Psoas muscle (tissue), 8 donors: ENCODE data around the gene ARHGEF10L. TPM values are rescaled to one million over a fixed set of nuclear protein-coding genes. Genes with fewer than 3 reads are reported as not detected.

Source experiments
- ATAC-seq, 4 donors: fragments of 200-7000 bp; cut with Tn5 transposase; one replicate each; pipeline ENCODE4 v1.9.1; 2020; ENCODE audit warnings: moderate library complexity in 3 of 4, mild to moderate bottlenecking in 2 of 4
- DNase-seq, 2 donors: peaks; one replicate each; pipeline ENCODE4 v3.0.0-alpha.2; 2020
- H3K27ac ChIP-seq: fragments of 200-600 bp; one replicate; pipeline ENCODE4 v1.8.0; 2022
- H3K27me3 ChIP-seq, 3 donors: fragments of 200-600 bp in 1 of 3; one replicate each; pipeline versions ENCODE4 v1.6.1 to v1.8.0; 2013 to 2022; ENCODE audit warnings: low read length in 2 of 3, mild to moderate bottlenecking in 2 of 3, moderate library complexity in 1 of 3; ENCODE audit not compliant: insufficient read depth in 3 of 3
- H3K36me3 ChIP-seq, 2 donors: fragments of 200-600 bp in 1 of 2; one replicate each; pipeline versions ENCODE4 v1.6.1 to v1.8.0; 2013 to 2022; ENCODE audit warnings: low read depth in 1 of 2, mild to moderate bottlenecking in 1 of 2, moderate library complexity in 1 of 2; ENCODE audit not compliant: insufficient read depth in 1 of 2
- H3K4me1 ChIP-seq: fragments of 200-600 bp; one replicate; pipeline ENCODE4 v1.8.0; 2022
- H3K4me3 ChIP-seq: fragments of 200-600 bp; one replicate; pipeline ENCODE4 v1.8.0; 2022; ENCODE audit warnings: mild to moderate bottlenecking
- H3K9me3 ChIP-seq: fragments of 200-600 bp; one replicate; pipeline ENCODE4 v1.8.0; 2022
- WGBS, 3 donors: extraction: QIAGEN DNeasy Blood & Tissue Kit; methylation state at CpG; one replicate each; pipeline versions ENCODE4 v1.1.6 to v1.1.7; 2013; 5-methylcytosine and 5-hydroxymethylcytosine counted together
- intact Hi-C, 2 donors: fragments of 100-400 bp; cut with DNase I; formaldehyde crosslinking; loops; one replicate each; pipeline versions ENCODE4 v1.11.0 to v1.14.2; 2022
- polyA plus RNA-seq, 3 donors: library from polyadenylated mRNA; stranded (reverse); fragments of 200-250 nt; gene quantifications; one replicate each; pipeline ENCODE4 v1.2.3, GENCODE V29; 2013
- total RNA-seq, 4 donors: library from RNA; stranded (reverse); fragmentation: NEBNext Ultra II Directional in 2 of 4; extraction: Animal tissue kit (Norgen Biotek cat#: 25700) in 2 of 4; gene quantifications; one replicate each; pipeline versions ENCODE4 v1.2.1 to v1.2.4, GENCODE V29; 2021 to 2023
- TF ChIP-seq, protein P1 (sequence below): fragments of 200-600 bp; IDR thresholded peaks from one replicate; pipeline ENCODE4 v1.8.0; 2022; ENCODE audit warnings: antibody characterized with exemption
- donor health status: healthy with polysubstance abuse.
- donor health status: DM: no; HTN: no; CAD: no; lungs with moderate emphysema.
- donor health status: Bipolar disorder and iron deficiency.
- donor health status: healthy.
- donor health status: DM: yes; HTN: yes; CAD: no.
- donor health status: DM: no; HTN: no; CAD: no.
- donor health status: DM: no; HTN: no; CAD: no.
- donor health status: DM: yes; HTN: yes; CAD: no.

Gene ARHGEF10L
- total and polyA plus RNA-seq, 7 donors, result 18.8 to 108 (median 37.1) TPM

GRCh38 chr1:17723684-17724083 lies 184.2 kb downstream of the ARHGEF10L start:
- H3K27ac ChIP-seq, result no peak overlapping the region
- WGBS, 3 donors, result 49 to 59% (median 52%) methylated on average over 6 of the region's 6 CpGs
- H3K27me3 ChIP-seq, result peaks cover 0 to 10% (median 0%) of the 10 kb centered on the region in 3 donors
- DNase-seq, result no peak
- intact Hi-C loops, result no loop called here
- no peak overlapping the region for H3K4me3 ChIP-seq
- ATAC-seq, result no peak
- no peaks in the 10 kb centered on the region for H3K36me3 ChIP-seq
- no peaks in the 10 kb centered on the region for H3K9me3 ChIP-seq
- TF ChIP-seq, protein P1, sequence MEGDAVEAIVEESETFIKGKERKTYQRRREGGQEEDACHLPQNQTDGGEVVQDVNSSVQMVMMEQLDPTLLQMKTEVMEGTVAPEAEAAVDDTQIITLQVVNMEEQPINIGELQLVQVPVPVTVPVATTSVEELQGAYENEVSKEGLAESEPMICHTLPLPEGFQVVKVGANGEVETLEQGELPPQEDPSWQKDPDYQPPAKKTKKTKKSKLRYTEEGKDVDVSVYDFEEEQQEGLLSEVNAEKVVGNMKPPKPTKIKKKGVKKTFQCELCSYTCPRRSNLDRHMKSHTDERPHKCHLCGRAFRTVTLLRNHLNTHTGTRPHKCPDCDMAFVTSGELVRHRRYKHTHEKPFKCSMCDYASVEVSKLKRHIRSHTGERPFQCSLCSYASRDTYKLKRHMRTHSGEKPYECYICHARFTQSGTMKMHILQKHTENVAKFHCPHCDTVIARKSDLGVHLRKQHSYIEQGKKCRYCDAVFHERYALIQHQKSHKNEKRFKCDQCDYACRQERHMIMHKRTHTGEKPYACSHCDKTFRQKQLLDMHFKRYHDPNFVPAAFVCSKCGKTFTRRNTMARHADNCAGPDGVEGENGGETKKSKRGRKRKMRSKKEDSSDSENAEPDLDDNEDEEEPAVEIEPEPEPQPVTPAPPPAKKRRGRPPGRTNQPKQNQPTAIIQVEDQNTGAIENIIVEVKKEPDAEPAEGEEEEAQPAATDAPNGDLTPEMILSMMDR, result no peak
- no peaks in the 10 kb centered on the region for H3K4me1 ChIP-seq

DNA sequence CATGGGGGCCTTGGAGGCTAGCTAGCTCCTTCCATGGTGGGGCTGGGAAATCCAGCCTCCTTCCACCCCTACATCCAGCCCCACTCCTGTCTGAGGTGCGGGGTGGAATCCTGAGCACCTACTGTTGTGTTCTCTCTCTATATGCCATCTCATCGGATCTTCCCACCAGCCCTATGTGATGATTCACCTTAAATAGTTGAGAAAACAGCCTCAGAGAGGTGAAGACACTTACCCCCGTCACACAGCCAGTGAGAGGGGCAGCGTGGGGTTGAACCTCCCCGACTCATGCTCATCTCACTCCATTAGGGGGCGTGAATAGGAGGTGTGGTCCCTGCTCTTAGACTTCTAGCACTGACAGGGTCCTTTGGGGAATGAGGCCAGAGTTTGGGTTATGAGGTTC lies 184.7 kb downstream of the ARHGEF10L start:
- intact Hi-C loops, result no loop called here
- WGBS, 3 donors, result 84 to 87% (median 87%) methylated on average over 6 of the region's 6 CpGs
- Histone ChIP-seq H3K27ac (no peak overlapping the region), H3K9me3 (no peaks in the 10 kb centered on the region), H3K4me3 (no peak overlapping the region), H3K27me3 (peaks cover 0 to 12% (median 0%) of the 10 kb centered on the region in 3 donors), H3K36me3 (no peaks in the 10 kb centered on the region), H3K4me1 (no peaks in the 10 kb centered on the region)
- DNase-seq (no peak), ATAC-seq (no peak)
- TF ChIP-seq, protein P1, result no peak

GRCh38 chr1:17725084-17725719 lies 185.7 kb downstream of the ARHGEF10L start:
- no peaks in the 10 kb centered on the region for H3K9me3 ChIP-seq
- H3K4me1 ChIP-seq, result no peaks in the 10 kb centered on the region
- DNase-seq, result no peak
- H3K4me3 ChIP-seq, result no peak overlapping the region
- ATAC-seq, result no peak
- peaks cover 0 to 12% (median 0%) of the 10 kb centered on the region in 3 donors for H3K27me3 ChIP-seq
- H3K36me3 ChIP-seq, result no peaks in the 10 kb centered on the region
- H3K27ac ChIP-seq, result no peak overlapping the region
- TF ChIP-seq, protein P1, result no peak
- 91 to 94% (median 92%) methylated on average over 9 of the region's 9 CpGs for WGBS, 3 donors
- intact Hi-C loops, result no loop called here

GRCh38 chr1:17725811-17726582 lies 186.5 kb downstream of the ARHGEF10L start:
- DNase-seq (no peak), ATAC-seq (no peak)
- no peak overlapping the region for H3K27ac ChIP-seq
- intact Hi-C loops, result no loop called here
- H3K36me3 ChIP-seq, result no peaks in the 10 kb centered on the region
- TF ChIP-seq, protein P1, result no peak
- no peak overlapping the region for H3K4me3 ChIP-seq
- no peaks in the 10 kb centered on the region for H3K4me1 ChIP-seq
- WGBS, 3 donors, result 64 to 70% (median 66%) methylated on average over 7 of the region's 7 CpGs
- H3K27me3 ChIP-seq, result peaks cover 0 to 12% (median 0%) of the 10 kb centered on the region in 3 donors
- no peaks in the 10 kb centered on the region for H3K9me3 ChIP-seq
